Small intestine (tissue), 16 donors: ENCODE data around the gene FAAP20. TPM values are rescaled to one million over a fixed set of nuclear protein-coding genes. Genes with fewer than 3 reads are reported as not detected.

Experiments
- DNase-seq, 2 donors: peaks; one replicate each; pipeline versions ENCODE4 v3.0.0 to v3.0.0-alpha.2; 2013
- FAIRE-seq: peaks from 2 replicates; lab custom pipeline; 2012; peaks lifted over from hg19 to GRCh38; lab: Jason Lieb, UNC
- H3K27ac ChIP-seq, 3 donors: one replicate each; pipeline ENCODE4 v1.5.1; 2013; ENCODE audit warnings: low read length in 2 of 3, mild to moderate bottlenecking in 2 of 3, control low read depth in 1 of 3, inconsistent platforms in 1 of 3, low read depth in 1 of 3, moderate library complexity in 1 of 3
- H3K27me3 ChIP-seq, 3 donors: one replicate each; pipeline ENCODE4 v1.6.1; 2013; ENCODE audit warnings: low read length in 3 of 3, inconsistent platforms in 1 of 3; ENCODE audit not compliant: control insufficient read depth in 3 of 3, insufficient read depth in 3 of 3
- H3K36me3 ChIP-seq, 3 donors: one replicate each; pipeline ENCODE4 v1.6.1; 2013; ENCODE audit warnings: low read length in 3 of 3, inconsistent platforms in 1 of 3, low read depth in 1 of 3, mild to moderate bottlenecking in 1 of 3, moderate library complexity in 1 of 3; ENCODE audit not compliant: control insufficient read depth in 3 of 3, insufficient read depth in 2 of 3
- H3K4me1 ChIP-seq, 3 donors: one replicate each; pipeline ENCODE4 v1.6.1; 2013; ENCODE audit warnings: low read length in 2 of 3, inconsistent platforms in 1 of 3, low read depth in 1 of 3, mild to moderate bottlenecking in 1 of 3, moderate library complexity in 1 of 3; ENCODE audit not compliant: control insufficient read depth in 3 of 3, insufficient read depth in 2 of 3
- H3K4me3 ChIP-seq, 3 donors: one replicate each; pipeline ENCODE4 v1.5.1; 2013; ENCODE audit warnings: low read length in 3 of 3, control low read depth in 1 of 3, inconsistent platforms in 1 of 3, low read depth in 1 of 3, mild to moderate bottlenecking in 1 of 3, moderate library complexity in 1 of 3
- H3K9me3 ChIP-seq, 2 donors: one replicate each; pipeline ENCODE4 v1.6.1; 2013; ENCODE audit warnings: low read depth in 1 of 2, low read length in 1 of 2; ENCODE audit not compliant: control insufficient read depth in 2 of 2, insufficient read depth in 1 of 2
- WGBS, 3 donors: extraction: QIAGEN DNeasy Blood & Tissue Kit; methylation state at CpG; one replicate each; pipeline ENCODE4 v1.1.7; 2013; 5-methylcytosine and 5-hydroxymethylcytosine counted together
- long read RNA-seq, 10 donors: transcript quantifications; one replicate each; lab custom pipeline, GENCODE V29; 2026
- polyA plus RNA-seq, 4 donors: library from polyadenylated mRNA; stranded (reverse) in 3 of 4; unstranded in 1 of 4; fragments of 200-250 nt in 3 of 4; fragments of 120-200 nt in 1 of 4; gene quantifications; one replicate each; pipeline versions ENCODE4 v1.2.1 to v1.2.3, GENCODE V29; 2013
- donor health status: healthy with polysubstance abuse.
- donor health status: control.
- donor health status: control.
- donor health status: Bipolar disorder and iron deficiency.
- donor health status: healthy.

The FAAP20 gene, protein sequence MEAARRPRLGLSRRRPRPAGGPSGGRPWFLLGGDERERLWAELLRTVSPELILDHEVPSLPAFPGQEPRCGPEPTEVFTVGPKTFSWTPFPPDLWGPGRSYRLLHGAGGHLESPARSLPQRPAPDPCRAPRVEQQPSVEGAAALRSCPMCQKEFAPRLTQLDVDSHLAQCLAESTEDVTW
- 10 to 100 TPM; 20.6 to 52.3 (median 45.4) TPM for polyA plus RNA-seq
- long read RNA-seq, donor 1, result 0 reads
- long read RNA-seq, donor 2, full-length matches to known transcripts, result 11 of 11 reads
- long read RNA-seq, donor 2, partial matches to known transcripts, result 0 of 11 reads
- long read RNA-seq, donor 2, other reads (novel, unspliced or antisense), result 0 of 11 reads
- long read RNA-seq, donor 3, full-length matches to known transcripts, result 27 of 33 reads
- long read RNA-seq, donor 3, partial matches to known transcripts, result 6 of 33 reads
- long read RNA-seq, donor 3, other reads (novel, unspliced or antisense), result 0 of 33 reads
- long read RNA-seq, donor 4, partial matches to known transcripts, result 0 of 2 reads
- long read RNA-seq, donor 4, other reads (novel, unspliced or antisense), result 0 of 2 reads
- long read RNA-seq, donor 5, transcript FAAP20-202 (4 exons, 729 nt), result major isoform, 5 of 10 reads
- long read RNA-seq, donor 5, partial matches to known transcripts, result 0 of 10 reads
- long read RNA-seq, donor 5, other reads (novel, unspliced or antisense), result 0 of 10 reads
- long read RNA-seq, donor 6, transcript FAAP20-202 (4 exons, 729 nt), result major isoform, 9 of 13 reads
- long read RNA-seq, donor 6, partial matches to known transcripts, result 0 of 13 reads
- long read RNA-seq, donor 6, other reads (novel, unspliced or antisense), result 0 of 13 reads
- long read RNA-seq, donor 7, result 0 reads
- long read RNA-seq, donor 8, transcript FAAP20-202 (4 exons, 729 nt), result major isoform, 5 of 6 reads
- long read RNA-seq, donor 8, partial matches to known transcripts, result 0 of 6 reads
- long read RNA-seq, donor 8, other reads (novel, unspliced or antisense), result 0 of 6 reads
- long read RNA-seq, donor 9, full-length matches to known transcripts, result 11 of 11 reads
- long read RNA-seq, donor 9, partial matches to known transcripts, result 0 of 11 reads
- long read RNA-seq, donor 9, other reads (novel, unspliced or antisense), result 0 of 11 reads
- long read RNA-seq, donor 10, transcript FAAP20-202 (4 exons, 729 nt), result major isoform, 24 of 34 reads
- long read RNA-seq, donor 10, transcript FAAP20-212 (3 exons, 701 nt), result minor isoform, 5 of 34 reads
- long read RNA-seq, donor 10, partial matches to known transcripts, result 0 of 34 reads
- long read RNA-seq, donor 10, other reads (novel, unspliced or antisense), result 0 of 34 reads

DNA sequence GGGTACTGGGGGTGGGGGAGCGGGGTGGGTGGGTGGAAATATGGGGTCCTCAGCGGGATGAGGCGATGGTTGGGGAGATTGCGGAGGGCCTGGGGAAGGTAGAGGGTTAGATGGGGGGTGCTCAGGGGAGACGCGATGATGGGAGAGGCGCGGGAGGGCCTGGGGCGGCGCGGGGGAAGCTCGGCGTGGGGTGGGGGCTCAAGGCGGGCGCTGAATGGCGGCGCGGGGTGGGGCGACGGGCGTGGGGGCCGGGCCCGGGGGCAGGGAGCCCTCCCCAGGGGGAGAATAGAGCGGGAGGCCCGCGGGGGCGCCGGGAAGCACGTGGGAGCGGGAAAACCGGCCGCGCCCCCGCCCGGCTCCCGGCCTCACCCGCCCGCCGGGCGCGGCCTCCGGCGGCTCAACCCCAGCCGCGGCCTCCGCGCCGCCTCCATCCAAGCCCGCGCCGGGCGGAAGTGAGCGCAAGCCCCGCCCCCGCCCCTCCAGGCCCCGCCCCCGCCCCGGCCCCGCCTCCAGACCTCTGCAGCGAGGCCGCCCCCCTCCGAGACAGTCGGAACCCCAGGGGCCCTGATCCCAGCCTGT lies at the start of gene FAAP20:
TSS of gene FAAP20 (minus strand) at position 454 of the 579 bp plus-strand sequence. CDS start at position 431, 23 bp downstream.
- H3K27ac ChIP-seq, result peak within 1 kb of the TSS; percentile 74 to 96 (median 93)
- DNase-seq (peak in 1 of 2 donors; percentile 61), FAIRE-seq (no peak)
- H3K36me3 ChIP-seq, result peaks cover 0 to 32% (median 0%) of the 10 kb centered on the region in 3 donors
- H3K4me1 ChIP-seq, result peaks cover 0 to 70% (median 3%) of the 10 kb centered on the region in 3 donors
- H3K27me3 ChIP-seq, result no peaks in the 10 kb centered on the region
- H3K9me3 ChIP-seq, result no peaks in the 10 kb centered on the region
- peak within 1 kb of the TSS; percentile 58 to 69 (median 65) for H3K4me3 ChIP-seq
- WGBS, 3 donors, result 1% methylated on average over 15 to 63 of the region's 63 CpGs

DNA sequence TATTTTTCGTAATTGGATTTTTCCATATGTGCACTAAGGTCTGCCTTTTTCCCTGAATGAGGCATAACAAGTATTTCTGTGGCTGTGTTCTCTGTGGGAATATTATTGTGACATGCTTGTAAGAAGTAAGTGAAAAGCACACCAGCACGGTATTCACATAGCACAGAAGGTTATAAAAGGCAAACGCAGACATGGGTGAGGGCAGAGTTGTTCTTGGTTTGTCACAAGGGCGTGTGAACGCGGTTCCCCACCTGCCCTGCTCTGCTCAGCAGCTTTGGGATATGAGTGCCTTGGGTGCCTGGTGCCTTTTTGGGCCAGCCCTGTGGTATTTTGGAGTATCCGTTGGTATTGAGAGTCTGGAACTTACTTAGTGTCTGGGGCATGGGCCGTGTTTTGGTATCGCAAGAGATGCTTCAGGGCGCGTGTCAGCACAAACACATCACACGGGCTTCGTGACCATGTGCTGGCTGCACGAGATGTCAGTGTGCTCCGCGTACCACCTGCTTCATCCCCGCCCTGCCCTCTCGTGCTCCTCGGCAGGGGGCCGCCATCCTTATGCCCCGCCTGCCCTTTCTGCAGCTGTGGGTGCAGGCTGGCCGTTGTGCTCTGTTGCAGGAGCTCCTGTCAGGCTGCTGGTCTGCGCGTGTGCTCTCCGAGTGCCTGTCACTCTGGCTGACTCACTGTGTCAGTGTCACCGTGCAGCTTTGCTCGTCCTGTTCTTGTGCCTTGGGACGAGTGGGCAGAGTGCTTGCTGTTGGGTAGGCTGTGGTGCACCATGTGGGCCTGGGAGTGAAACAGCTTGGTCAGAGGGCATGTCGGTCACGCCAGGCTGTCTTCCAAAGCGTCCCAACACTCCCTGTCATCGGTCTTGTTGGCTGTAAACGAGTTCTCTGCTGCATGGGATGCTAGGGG lies 48.5 kb upstream of the FAAP20 start:
- Histone ChIP-seq H3K27ac (no peak overlapping the region), H3K27me3 (no peaks in the 10 kb centered on the region), H3K9me3 (no peaks in the 10 kb centered on the region), H3K4me3 (no peak overlapping the region), H3K36me3 (peaks cover 0 to 64% (median 2%) of the 10 kb centered on the region in 3 donors), H3K4me1 (peaks cover 15 to 44% (median 34%) of the 10 kb centered on the region in 3 donors)
- WGBS, 3 donors, result 79 to 88% (median 85%) methylated on average over 33 of the region's 33 CpGs
- DNase-seq (no peak), FAIRE-seq (no peak)

DNA sequence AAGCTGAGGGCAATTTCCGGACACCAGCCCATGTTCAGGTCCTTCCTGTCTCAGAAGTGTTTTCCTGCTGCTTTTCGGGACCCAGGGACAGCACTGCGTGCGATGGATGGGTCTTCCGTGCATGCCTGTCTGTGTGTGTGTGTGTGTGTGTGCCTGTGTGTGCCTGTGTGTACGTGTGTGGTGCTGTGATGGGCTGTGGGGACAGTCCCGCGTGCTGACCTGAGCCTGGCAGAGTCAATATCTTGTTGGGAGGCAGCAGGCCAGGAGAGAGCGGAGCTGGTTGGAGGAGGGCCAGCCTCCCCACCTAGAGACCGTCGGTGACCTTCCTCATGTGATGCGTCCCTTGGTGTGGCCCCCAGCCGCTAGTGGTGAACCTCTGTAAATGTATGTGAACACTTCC lies 47.2 kb upstream of the FAAP20 start:
- Histone ChIP-seq H3K27me3 (no peaks in the 10 kb centered on the region), H3K4me3 (no peak overlapping the region), H3K9me3 (no peaks in the 10 kb centered on the region), H3K36me3 (peaks cover 0 to 66% (median 2%) of the 10 kb centered on the region in 3 donors), H3K4me1 (peaks cover 20 to 47% (median 30%) of the 10 kb centered on the region in 3 donors), H3K27ac (no peak overlapping the region)
- FAIRE-seq (no peak), DNase-seq (no peak)
- 75 to 89% (median 84%) methylated on average over 13 of the region's 13 CpGs for WGBS, 3 donors

DNA sequence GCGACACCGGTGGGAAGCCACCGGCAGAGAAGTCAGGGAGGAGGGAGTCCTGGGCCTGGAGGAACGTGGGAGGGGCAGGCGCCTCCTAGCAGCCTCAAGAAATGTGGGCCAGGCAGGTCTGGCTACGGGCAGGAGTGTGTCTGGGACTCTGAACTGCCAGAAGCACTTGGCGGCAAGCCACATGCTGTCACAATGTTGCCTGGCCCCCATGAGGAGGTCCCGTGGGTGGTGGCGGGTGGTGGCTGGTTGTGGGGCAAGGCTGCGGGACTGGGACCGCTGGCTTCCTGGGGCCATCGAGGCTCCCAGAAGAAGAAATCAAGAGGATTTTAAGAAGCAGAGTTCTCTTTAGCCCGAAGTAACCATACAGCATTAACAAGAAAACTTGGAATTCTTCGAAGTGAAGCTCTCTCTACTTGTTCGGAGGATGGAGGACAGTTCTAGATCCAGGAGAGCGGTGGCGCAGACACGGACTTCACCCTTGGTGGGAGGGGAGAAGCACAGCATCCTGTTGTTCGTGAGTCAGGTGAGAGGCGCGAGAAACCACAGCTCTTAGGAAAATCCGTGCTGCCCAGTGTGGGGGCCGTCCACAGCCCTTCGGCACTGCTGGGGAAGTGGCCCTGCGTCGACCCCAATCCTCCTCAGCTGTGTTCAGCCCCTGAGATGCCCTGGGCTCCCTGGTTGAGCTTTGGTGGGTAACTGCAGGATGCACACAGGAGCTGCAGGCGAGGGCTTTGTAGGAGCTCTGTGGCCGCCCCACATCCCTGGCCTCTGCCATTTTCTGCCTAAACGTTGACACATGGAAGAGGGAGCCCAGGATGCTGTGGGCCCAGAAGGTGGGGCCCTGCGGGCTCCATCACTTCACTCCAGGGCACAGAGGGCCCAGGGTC lies 45.9 kb upstream of the FAAP20 start:
- FAIRE-seq, result no peak
- peak; percentile 86 for DNase-seq
- no peaks in the 10 kb centered on the region for H3K27me3 ChIP-seq
- no peaks in the 10 kb centered on the region for H3K9me3 ChIP-seq
- peak overlapping the region in 2 of 3 donors; percentile 27 to 68 for H3K27ac ChIP-seq
- WGBS, 3 donors, result 44 to 56% (median 49%) methylated on average over 29 to 30 of the region's 30 CpGs
- peaks cover 20 to 50% (median 33%) of the 10 kb centered on the region in 3 donors for H3K4me1 ChIP-seq
- no peak overlapping the region for H3K4me3 ChIP-seq
- peaks cover 0 to 73% (median 2%) of the 10 kb centered on the region in 3 donors for H3K36me3 ChIP-seq

DNA sequence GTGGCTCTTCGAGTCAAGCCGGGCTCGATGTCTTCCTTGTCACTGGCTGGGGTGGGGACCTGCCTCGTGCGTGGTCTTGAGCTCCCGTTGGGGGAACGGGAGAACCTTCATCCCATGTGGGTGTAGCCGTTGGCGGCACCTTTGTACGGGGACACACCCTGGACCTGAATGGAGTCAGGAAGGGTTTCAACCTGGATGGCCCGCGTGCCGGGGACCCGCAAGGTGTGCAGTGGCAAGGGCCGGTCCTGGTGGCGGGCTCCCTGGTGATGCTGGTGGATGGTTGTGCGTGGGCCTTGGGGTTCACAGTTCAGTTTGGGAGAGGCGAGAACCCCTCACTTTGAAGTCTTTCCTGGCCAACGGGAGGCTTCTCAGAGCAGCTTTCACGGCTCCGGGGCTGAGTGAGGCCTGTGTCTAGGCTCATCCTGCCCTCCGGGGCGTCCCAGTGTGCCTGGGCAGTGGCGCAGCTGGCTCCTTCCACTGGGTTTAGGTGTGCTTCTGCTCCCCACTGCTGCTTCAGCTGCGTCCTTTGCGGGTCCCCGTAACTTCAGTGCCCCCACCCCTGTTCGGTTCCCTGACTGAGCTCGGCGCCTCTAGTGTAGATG lies 44.9 kb upstream of the FAAP20 start:
- peak in 1 of 2 donors; percentile 40 for DNase-seq
- Histone ChIP-seq H3K4me1 (peaks cover 20 to 60% (median 36%) of the 10 kb centered on the region in 3 donors), H3K9me3 (no peaks in the 10 kb centered on the region), H3K36me3 (peaks cover 0 to 75% (median 2%) of the 10 kb centered on the region in 3 donors), H3K4me3 (no peak overlapping the region), H3K27ac (peak overlapping the region in 2 of 3 donors; percentile 22 to 68), H3K27me3 (no peaks in the 10 kb centered on the region)
- FAIRE-seq, result no peak
- 40 to 73% (median 56%) methylated on average over 30 of the region's 30 CpGs for WGBS, 3 donors

DNA sequence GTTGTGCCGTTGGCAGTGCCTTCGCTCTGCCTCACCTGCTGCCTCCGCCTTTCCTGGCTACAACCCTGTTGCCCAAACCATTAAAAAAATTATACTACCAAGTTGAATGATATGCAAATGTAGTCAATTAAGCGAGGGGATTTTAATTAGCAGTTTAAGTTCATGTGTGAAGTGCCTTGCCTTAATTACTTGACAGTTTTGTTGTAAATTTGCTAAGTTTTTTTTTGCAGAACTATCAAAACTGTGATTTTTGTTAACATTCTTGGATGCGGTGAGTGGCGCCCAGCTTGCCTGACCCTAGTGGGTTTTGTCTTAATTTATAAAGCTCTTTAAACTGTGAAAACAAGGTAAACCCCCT lies 44.4 kb upstream of the FAAP20 start:
- Histone ChIP-seq H3K4me3 (no peak overlapping the region), H3K9me3 (no peaks in the 10 kb centered on the region), H3K4me1 (peaks cover 20 to 65% (median 37%) of the 10 kb centered on the region in 3 donors), H3K27ac (no peak overlapping the region), H3K36me3 (peaks cover 0 to 77% (median 2%) of the 10 kb centered on the region in 3 donors), H3K27me3 (no peaks in the 10 kb centered on the region)
- 51 to 69% (median 54%) methylated on average over 6 of the region's 6 CpGs for WGBS, 3 donors
- no peak for DNase-seq
- no peak for FAIRE-seq
